ENCODE measurements around the gene HNF1A. TPM values are rescaled to one million over a fixed set of nuclear protein-coding genes. Genes with fewer than 3 reads are reported as not detected.

The HNF1A gene
- polyA plus RNA-seq, 1 donor from 2014 or later: not detected

DNA sequence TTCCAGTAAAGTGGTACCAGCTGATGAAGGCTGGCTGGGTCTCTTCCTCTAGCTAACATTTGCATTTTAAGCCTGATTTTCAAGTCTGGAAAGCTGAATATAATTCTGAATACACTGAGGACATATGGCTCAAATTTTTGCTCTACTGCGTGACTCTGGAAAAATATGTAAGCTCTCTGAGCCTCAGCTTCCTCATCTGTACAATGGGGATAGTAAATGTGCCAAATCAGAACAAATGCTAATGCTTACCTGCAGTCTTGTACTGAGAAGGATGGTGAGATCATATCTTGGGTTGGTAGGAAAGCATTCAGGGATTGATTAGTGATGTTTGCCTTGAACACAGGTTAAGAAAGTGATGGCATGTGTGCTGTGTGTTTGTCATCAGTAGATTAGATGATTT lies 14.6 kb downstream of the HNF1A start:
- no peak overlapping the region for H3K4me3 ChIP-seq (ENCODE audit: low read length)
- H3F3A ChIP-seq (ENCODE audit: insufficient read depth, low read length, poor library complexity, severe bottlenecking): no peaks in the 10 kb centered on the region
- no peaks in the 10 kb centered on the region for H3K9me2 ChIP-seq (ENCODE audit: insufficient read depth, low read length)
- H3K9ac ChIP-seq (ENCODE audit: low read length): no peak overlapping the region
- no peaks in the 10 kb centered on the region for H3K27me3 ChIP-seq (ENCODE audit: insufficient read depth, low read depth, low read length)
- TF ChIP-seq EP300 (conservative IDR thresholded peaks at IDR 0.05; ENCODE audit: poor library complexity, severe bottlenecking): no peak
- TF ChIP-seq TAF1 (IDR thresholded peaks at IDR 0.05; ENCODE audit: low read depth): no peak
- TF ChIP-seq REST (IDR thresholded peaks at IDR 0.05; ENCODE audit: borderline replicate concordance): no peak
- no peak for TF ChIP-seq EZH2 (IDR thresholded peaks at IDR 0.05; ENCODE audit: borderline replicate concordance, insufficient read depth, low read length, poor library complexity, severe bottlenecking)
- TF ChIP-seq POLR2AphosphoS5 (IDR thresholded peaks at IDR 0.05): no peak
- no peaks in the 10 kb centered on the region for H3K79me2 ChIP-seq (replicated peaks; ENCODE audit: insufficient read depth, low read length)
- H3K27ac ChIP-seq (ENCODE audit: low read length): no peak overlapping the region
- no peak overlapping the region for H3K4me2 ChIP-seq (ENCODE audit: low read length)
- no peaks in the 10 kb centered on the region for H3K9me3 ChIP-seq (ENCODE audit: low read length)
- no peaks in the 10 kb centered on the region for H3K36me3 ChIP-seq (ENCODE audit: insufficient read depth, low read length)
- no peak overlapping the region for H2AFZ ChIP-seq (ENCODE audit: low read depth, low read length)
- H4K20me1 ChIP-seq (ENCODE audit: insufficient read depth): no peaks in the 10 kb centered on the region

DNA sequence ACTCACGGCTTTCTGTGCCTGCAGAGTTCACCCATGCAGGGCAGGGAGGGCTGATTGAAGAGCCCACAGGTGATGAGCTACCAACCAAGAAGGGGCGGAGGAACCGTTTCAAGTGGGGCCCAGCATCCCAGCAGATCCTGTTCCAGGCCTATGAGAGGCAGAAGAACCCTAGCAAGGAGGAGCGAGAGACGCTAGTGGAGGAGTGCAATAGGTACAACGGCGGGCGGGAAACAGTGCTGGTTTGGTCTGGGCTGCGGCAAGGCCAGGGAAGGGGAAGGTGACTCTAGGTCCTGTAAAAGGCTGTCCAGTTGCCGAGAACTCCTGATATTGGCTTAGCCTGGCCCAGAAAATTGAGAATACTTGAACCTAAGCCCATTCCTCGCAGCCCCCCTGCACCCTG lies 15.2 kb downstream of the HNF1A start:
- Histone ChIP-seq H3K36me3 (ENCODE audit: insufficient read depth, low read length) (no peaks in the 10 kb centered on the region), H3K4me3 (ENCODE audit: low read length) (no peak overlapping the region), H3F3A (ENCODE audit: insufficient read depth, low read length, poor library complexity, severe bottlenecking) (no peaks in the 10 kb centered on the region), H3K9me2 (ENCODE audit: insufficient read depth, low read length) (no peaks in the 10 kb centered on the region), H2AFZ (ENCODE audit: low read depth, low read length) (no peak overlapping the region), H4K20me1 (ENCODE audit: insufficient read depth) (no peaks in the 10 kb centered on the region), H3K9me3 (ENCODE audit: low read length) (no peaks in the 10 kb centered on the region), H3K79me2 (replicated peaks; ENCODE audit: insufficient read depth, low read length) (no peaks in the 10 kb centered on the region), H3K4me2 (ENCODE audit: low read length) (no peak overlapping the region), H3K27me3 (ENCODE audit: insufficient read depth, low read depth, low read length) (no peaks in the 10 kb centered on the region), H3K9ac (ENCODE audit: low read length) (no peak overlapping the region), H3K27ac (ENCODE audit: low read length) (no peak overlapping the region)
- TF ChIP-seq TAF1 (IDR thresholded peaks at IDR 0.05; ENCODE audit: low read depth) (no peak), EZH2 (IDR thresholded peaks at IDR 0.05; ENCODE audit: borderline replicate concordance, insufficient read depth, low read length, poor library complexity, severe bottlenecking) (no peak), EP300 (conservative IDR thresholded peaks at IDR 0.05; ENCODE audit: poor library complexity, severe bottlenecking) (no peak), RAD21 (conservative IDR thresholded peaks at IDR 0.05) (no peak), POLR2AphosphoS5 (IDR thresholded peaks at IDR 0.05) (no peak), MXI1 (conservative IDR thresholded peaks at IDR 0.05; ENCODE audit: poor library complexity, severe bottlenecking) (no peak), SMC3 (conservative IDR thresholded peaks at IDR 0.05; ENCODE audit: poor library complexity) (no peak), REST (IDR thresholded peaks at IDR 0.05; ENCODE audit: borderline replicate concordance) (no peak)
- TF ChIP-seq, protein P1, sequence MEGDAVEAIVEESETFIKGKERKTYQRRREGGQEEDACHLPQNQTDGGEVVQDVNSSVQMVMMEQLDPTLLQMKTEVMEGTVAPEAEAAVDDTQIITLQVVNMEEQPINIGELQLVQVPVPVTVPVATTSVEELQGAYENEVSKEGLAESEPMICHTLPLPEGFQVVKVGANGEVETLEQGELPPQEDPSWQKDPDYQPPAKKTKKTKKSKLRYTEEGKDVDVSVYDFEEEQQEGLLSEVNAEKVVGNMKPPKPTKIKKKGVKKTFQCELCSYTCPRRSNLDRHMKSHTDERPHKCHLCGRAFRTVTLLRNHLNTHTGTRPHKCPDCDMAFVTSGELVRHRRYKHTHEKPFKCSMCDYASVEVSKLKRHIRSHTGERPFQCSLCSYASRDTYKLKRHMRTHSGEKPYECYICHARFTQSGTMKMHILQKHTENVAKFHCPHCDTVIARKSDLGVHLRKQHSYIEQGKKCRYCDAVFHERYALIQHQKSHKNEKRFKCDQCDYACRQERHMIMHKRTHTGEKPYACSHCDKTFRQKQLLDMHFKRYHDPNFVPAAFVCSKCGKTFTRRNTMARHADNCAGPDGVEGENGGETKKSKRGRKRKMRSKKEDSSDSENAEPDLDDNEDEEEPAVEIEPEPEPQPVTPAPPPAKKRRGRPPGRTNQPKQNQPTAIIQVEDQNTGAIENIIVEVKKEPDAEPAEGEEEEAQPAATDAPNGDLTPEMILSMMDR (IDR thresholded peaks at IDR 0.05; ENCODE audit: poor library complexity, severe bottlenecking): no peak
